Spleen (tissue), 7 donors: ENCODE results near the gene MGAT5.

Experiments
- POLR2A ChIP-seq, 3 donors: fragments of 450-650 bp; IDR thresholded peaks; one replicate each; pipeline ENCODE4 v1.5.1; 2017; ENCODE audit warnings: antibody characterized with exemption in 3 of 3, mild to moderate bottlenecking in 1 of 3
- POLR2AphosphoS5 ChIP-seq, 3 donors: sonication (generic); formaldehyde crosslinking; IDR thresholded peaks; one replicate each; pipeline ENCODE4 v1.5.1; 2017; ENCODE audit warnings: antibody characterized with exemption in 3 of 3
- TF ChIP-seq, protein P1 (sequence below), 11 experiments: fragments of 200-600 bp in 7 of 11; fragments of 450-650 bp in 4 of 11; sonication (generic) in 4 of 11; IDR thresholded peaks in 8 of 11; conservative IDR thresholded peaks in 3 of 11; 1 replicate in 7 of 11; 2 replicates in 4 of 11; pipeline versions ENCODE4 v1.4.0 to v1.8.0; 2016 to 2021; ENCODE audit warnings: antibody characterized with exemption in 11 of 11, inconsistent platforms in 4 of 11, mild to moderate bottlenecking in 1 of 11
- donor health status: DM: no; HTN: no; CAD: no; lungs with moderate emphysema.
- donor health status: DM: no; HTN: no; CAD: no.
- donor health status: DM: no; HTN: no; CAD: no.

DNA sequence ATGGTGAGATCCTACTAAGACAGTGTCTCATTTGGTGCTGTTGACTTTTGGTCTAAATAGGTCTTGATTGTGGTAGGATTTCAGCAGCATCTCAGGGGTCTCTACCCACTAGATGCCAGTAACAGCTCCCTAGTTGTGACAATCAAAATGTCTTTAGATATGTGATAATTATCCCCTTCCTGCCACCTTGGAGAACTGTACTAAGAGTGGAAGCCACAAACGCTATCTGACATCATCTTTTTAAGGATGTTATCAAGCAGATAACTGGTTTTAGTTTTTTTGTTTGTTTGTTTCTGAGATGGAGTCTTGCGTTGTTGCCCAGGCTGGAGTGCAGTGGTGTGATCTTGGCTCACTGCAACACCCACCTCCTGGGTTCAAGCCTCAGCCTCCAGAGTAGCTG lies 3.1 kb downstream of the MGAT5 start:
- TF ChIP-seq POLR2A (IDR thresholded peaks at IDR 0.05): no peak
- TF ChIP-seq POLR2AphosphoS5 (IDR thresholded peaks at IDR 0.05): no peak
- TF ChIP-seq, protein P1, sequence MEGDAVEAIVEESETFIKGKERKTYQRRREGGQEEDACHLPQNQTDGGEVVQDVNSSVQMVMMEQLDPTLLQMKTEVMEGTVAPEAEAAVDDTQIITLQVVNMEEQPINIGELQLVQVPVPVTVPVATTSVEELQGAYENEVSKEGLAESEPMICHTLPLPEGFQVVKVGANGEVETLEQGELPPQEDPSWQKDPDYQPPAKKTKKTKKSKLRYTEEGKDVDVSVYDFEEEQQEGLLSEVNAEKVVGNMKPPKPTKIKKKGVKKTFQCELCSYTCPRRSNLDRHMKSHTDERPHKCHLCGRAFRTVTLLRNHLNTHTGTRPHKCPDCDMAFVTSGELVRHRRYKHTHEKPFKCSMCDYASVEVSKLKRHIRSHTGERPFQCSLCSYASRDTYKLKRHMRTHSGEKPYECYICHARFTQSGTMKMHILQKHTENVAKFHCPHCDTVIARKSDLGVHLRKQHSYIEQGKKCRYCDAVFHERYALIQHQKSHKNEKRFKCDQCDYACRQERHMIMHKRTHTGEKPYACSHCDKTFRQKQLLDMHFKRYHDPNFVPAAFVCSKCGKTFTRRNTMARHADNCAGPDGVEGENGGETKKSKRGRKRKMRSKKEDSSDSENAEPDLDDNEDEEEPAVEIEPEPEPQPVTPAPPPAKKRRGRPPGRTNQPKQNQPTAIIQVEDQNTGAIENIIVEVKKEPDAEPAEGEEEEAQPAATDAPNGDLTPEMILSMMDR (IDR thresholded peaks at IDR 0.05 in 8 of 11, conservative IDR thresholded peaks at IDR 0.05 in 3 of 11): no peak
